ENCODE measurements around the gene SETX.

The SETX gene

DNA sequence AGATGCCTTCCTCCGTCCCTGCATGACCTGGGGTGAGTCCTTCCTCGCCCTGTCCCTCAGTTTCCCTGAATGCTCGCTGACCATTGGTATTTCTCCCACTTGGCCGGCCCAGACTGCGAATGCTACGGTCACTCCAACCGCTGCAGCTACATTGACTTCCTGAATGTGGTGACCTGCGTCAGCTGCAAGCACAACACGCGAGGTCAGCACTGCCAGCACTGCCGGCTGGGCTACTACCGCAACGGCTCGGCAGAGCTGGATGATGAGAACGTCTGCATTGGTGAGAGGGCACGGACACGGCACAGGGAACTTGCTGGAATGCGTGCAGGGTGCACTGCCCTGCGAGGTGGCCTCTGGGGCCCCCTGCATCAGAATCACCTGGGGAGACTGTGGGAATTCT is 115.8 kb downstream of the SETX start:
- DNase-seq, result no peak

DNA sequence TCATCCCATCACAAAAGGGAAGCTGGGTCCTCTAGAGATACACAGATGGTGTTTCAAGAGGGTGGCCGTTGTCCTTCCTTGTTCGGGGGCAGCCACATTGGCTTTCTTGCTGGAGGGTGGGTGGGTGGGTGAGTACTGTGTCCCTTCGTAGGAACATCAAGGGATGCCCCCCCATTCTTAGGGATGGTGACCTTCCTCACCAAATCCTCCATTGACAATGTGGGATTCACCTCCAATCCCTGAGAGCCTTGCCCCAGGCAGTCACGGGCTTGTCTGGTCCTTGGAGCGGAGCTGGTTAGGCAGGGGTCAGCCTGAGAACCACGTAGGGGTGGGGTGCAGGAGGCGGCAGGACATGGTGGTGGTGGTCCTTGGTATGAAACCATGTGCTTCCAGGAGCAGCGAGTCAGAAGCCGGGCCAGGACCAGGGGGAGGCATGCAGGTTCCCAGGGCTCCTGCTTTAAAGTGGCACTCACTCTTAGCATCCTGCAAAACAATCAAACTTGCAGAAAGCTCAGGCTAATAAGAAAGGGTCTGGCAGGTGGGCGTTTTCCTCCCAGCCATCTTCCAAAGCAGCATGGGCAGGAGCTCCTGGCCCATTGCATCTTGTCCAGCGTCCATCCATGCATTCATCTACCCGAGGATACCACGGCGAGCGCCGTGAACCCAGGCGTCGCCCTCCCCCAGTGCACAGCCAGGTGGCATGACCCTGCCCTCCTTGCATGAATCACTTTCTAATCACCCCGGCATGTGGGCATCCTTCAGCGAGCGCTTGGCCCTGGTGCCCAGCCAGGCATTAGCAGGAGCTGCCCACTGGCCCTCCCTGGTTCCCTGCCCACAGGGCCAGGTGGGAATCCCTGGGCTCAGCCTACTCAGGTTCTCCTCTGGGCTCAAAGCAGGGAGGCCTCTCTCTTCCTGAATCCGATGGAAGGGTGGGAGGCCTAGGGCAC is 116.5 kb downstream of the SETX start:
- DNase-seq, result no peak

DNA sequence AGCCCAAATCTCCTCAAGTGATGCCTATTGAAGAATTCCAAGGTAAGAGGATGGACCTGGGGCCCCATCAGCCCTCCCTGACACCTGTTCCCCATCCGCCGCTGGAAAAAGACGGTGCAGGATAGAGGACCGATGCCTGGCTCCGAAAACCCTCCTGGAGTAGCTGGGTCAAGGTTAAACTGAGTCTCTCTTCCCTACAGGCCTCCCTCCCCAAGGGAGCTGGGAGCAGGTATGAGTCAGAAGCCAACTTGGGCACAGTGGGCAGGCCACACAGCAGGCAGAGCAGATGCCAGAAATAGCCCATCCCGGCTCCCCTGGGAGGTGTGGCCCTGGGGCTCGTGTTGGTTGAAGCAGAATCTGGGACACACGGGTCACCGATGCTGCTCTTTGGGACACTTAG is 117.3 kb downstream of the SETX start:
- no peak for DNase-seq

DNA sequence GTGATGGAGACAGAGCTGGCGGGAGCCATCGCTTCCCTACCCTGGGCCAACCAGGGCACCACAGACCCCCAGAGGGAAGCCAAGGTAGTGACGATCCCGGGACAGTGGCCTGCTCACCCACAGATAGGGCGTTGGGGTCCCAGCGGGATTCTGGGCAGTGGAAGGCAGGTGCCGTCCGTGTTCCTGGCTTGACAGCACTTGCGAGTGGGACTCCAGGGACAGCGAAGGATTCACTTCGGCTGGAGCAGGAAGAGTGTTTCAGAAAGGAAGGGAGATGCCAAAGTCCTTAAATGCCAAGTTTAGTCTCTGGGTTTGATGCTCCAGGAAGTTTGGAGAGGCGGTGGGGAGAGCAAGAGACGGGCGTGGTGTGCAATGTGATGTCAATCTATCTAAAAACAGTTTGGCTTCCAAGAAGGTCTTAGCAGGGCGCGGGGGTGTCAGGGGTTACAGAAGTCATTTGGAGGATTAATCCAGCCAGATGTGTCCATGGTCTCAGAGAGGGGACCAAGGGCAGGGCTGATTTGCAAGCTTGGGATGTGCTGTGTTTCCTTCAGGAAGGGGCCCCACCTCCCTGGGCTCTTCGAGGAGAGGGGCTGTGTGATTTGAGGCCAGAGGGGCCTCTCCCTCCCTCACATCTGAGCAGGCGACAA is 118.0 kb downstream of the SETX start:
- no peak for DNase-seq

DNA sequence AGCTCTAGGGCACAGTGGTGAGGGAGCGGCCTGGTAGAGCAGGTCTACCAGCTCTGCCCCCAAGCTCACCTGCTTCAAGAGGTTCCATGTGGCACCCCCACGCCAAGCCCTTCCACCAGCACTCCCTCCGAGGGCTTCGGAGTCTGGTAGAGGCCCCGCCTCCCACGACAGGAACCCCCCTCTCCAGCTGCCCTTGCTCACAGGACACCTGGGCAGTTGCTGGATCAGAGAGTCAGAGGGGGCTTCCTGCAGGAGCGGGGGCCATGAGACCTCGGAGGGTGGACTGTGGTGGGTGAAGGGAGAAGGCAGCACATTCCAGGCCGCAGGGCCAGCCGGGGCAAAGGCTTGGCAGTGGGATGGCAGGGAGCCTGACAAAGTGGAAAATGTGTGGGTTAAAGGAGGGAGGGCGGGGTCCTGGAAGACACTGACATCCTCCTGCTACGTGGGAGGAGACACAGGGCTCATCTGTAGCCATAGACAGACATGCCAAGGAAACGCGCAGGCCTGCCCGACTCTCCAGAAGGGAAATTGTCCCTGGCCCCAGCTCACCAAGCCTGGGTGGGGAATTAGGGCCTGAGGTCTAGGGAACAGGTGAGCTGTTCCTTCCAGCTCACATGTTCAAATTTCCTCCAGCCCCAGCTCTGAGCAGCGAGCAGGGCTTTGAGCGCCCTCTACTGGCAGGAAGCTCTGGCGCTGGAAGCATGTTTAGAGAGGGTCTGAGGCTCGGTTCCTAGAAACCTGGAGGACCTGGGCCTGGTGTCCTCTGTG is 118.7 kb downstream of the SETX start:
- peak; percentile 96 for DNase-seq

DNA sequence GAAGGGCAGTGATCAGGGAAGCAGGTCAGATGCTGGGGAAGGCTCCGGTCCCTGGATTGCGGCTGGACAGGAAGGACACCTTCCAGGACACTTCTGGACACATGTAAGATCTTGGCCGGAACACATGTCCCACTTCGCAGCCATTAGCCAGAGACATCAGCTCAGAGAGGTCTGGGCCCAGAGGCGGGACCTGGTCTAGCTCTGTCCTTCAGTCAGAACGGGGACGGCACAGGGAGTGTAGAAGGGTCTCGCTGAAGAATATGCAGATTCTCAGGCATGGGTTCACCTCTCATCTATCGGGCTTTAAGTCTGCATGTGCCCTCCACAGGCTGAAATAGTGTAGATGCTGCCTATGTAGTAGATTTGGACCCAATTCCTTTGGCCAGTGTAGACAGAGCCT is 119.7 kb downstream of the SETX start:
- DNase-seq, result no peak

DNA sequence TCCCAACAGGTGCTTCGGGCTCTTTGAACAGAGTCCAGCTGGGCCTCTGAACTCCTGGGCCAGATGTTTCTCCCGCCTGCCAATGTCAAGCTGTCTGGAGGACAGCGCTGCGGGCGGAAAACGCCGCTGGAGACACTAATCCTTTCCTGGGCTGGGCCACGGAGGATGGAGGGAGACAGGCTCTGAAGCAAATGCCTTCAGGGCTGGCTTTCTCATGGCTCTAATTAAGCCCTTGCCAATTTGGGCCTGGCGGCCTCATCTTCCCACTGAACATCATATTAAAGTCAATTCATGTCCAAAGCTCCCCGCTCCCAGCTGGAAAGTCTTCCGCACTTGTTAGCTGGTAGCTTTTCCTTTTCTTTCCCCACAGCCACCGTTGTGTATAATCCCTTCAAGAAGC is 120.3 kb downstream of the SETX start:
- no peak for DNase-seq

DNA sequence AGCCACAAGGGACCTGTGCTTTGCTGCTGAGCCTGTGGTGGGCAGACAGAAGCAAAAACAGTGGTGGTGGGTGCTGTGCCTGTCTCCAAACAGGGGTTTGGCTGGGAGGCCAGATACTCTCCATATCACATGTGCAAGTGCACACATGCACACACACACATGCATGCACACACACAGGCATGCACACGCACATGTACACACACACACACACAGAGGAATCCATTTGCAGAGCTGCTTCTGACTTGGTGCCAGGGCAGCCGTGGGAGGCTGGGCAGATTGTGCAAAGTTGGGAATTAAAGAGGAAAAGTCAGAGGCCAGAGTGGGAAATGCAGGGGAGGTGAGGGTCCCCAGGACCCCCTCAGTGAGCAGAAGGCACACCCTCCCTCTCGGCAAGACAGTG is 121.6 kb downstream of the SETX start:
- no peak for DNase-seq

DNA sequence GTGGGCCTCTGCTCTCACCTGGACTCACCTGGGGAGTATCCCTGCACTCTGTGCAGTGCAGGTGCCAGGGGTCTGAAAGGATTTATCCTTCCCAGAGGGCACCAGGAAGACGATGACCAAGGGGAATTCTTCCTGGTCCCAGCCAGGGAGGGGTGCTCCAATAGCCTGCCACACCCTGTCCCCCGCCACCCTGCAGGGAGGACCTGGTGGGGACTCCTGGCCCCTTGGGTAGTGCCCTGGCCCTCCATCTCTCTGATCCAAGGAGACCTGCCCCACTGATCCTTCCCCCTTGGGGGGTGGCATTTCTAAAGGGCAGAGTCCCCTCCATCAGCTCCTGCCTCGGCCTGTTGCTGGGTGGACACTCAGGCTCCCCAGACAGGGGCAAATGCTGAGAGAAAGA is 122.3 kb downstream of the SETX start:
- DNase-seq, result no peak

DNA sequence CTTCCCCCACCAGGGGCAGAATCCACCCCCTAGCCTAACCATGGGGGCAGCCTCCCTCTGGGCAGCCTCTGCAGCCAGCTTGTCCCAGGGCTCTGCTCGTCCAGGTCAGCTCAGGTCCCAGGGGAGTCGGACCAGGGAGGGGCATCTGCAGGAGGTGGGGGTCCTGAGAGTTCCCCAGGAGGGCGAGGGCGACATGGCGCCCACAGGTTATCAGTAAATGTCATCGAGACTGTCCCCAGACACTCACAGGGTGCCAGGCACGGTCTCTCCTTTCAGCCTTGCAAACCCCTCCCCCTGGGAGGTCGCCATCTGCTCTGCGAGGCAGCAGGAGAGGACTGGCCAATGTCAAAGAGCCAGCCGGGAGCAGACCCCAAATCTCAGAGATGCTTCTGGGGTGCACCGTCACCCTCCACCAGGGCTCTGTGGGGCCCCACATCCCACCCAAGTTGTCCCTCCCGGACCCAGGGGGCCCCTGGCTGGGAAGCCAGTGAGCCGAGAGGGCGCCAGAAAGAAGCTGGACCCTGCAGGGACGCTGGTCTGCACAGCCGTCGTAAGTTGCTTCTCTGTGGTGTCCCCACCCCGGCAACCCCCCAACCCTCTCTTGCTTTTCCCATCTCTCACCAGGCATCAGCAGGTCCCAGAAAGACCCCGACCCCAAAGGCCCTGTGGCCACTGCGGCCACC is 123.6 kb downstream of the SETX start:
- DNase-seq, result no peak

DNA sequence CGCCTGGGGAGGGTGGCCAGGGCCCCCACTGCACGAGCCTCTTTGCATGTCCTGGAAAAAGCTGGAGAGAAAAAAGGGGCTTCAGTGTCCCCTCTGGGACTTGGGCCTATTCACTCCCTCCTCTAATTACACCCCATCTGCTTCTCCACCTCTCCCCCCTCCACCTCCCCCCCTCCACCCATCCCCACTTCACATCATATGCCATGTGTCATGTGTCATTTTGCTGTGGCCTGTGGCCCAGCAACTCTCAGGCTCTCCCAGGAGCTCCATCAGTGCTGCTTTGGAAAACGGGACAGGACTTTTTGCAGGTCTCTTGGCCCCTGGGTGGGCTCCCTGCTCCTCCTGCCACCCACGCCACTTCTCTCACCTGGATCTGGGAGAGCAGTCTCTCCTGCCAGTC is 124.2 kb downstream of the SETX start:
- DNase-seq, result no peak

DNA sequence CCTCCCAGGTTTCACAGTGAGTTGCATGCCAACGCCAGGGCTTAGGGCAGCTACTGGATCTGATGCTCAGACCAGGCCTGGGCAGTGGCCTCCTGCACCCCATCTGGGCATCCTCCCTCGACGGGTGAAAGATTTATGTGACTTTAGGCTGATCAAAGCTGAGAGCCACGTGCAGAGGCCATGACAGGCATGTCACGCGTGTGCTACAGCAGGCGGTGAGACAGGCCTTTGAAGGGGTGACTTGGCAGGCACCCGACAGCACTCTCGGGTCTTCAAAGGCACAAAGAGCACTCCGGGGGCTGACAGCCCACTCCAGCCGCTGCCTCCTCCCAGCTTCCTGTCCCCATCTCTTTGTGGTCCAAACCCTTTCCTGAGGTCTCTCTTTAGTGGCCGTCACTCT is 126.7 kb downstream of the SETX start:
- DNase-seq, result no peak

DNA sequence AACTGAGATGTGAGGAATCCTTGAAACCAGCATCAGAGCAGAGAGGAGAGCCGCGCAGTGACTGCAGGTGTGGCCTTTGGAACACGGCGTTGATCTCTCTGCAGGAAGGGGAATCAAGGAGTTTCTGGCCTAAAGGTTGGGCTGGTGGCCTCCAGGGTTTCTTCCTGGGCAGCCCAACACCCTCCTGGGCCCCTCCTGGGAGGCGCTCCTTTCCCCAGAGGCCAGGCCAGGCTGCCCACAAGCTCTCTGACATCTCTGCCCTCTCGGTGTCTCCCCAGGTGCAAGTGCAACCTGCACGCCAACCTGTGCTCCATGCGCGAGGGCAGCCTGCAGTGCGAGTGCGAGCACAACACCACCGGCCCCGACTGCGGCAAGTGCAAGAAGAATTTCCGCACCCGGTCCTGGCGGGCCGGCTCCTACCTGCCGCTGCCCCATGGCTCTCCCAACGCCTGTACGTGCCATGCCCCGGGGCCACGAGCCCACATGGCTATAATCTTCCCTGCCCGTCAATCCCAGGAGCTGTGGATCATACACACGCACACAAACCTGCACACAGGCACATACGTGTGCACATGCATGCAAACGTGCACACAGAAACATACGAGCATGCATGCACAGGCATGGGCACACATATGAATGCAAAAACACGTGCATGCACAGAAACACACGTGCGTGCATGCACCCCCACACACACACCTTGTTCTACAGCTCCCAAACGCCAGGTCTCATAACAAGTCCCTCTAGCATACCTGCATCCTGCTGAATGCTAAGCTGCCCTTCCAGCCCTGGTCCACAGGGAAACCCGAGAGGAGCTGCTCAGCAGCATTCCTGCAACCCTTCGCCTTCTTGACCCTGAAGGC is 128.0 kb downstream of the SETX start:
- no peak for DNase-seq

DNA sequence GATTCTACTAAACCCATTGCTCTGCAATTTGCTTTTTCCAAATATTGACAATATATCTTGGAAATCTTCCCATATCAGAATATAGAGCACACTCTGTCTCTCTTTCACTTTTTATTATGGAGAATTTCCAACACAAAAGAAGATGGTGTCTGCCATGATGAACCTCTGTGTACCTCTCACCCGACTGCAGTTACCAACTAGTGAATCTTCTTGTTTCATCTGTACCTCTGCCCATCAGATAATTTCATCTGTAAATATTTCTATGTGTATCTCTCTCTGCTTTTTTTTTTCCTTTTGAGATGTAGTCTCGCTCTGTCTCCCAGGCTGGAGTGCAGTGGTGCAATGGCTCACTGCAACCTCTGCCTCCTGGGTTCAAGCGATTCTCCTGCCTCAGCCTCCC is 130.1 kb downstream of the SETX start:
- no peak for DNase-seq

DNA sequence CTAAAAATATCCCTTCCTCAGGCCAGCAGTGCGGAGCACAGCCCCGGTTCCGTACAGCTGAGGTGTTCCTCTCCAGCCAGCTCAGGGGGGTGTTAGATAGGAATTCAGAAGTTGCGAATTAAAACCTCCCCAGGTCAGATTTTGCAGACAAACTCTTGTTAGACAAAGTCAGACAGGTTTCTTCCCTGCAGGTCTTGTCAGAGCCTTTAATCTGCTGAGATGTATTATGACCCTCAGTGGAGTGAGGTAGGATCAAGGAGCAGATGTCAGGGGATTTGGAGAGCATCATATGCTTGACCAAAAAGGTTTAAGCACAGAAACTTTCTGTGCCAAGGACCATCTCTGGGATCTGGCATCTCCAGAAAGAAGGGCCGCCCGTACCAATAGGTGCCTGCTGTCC is 132.8 kb downstream of the SETX start:
- DNase-seq, result no peak

DNA sequence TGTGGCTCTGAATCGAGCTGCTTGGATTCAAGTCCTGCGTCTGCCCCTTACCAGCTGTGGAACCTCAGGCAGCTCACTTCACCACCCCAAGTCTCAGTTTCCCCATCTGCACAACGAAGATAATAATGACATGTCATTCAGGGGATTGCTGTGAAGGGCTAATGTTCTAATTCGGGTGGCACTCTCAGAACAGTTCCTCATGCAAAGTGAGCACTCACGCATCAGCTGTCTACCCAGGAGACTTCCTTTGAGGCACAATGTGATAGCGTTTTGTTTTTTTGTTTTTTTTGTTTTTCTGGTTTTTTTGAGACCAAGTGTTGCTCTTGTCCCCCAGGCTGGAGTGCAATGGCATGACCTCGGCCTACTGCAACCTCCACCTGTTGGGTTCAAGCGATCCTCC is 136.6 kb downstream of the SETX start:
- no peak for DNase-seq

DNA sequence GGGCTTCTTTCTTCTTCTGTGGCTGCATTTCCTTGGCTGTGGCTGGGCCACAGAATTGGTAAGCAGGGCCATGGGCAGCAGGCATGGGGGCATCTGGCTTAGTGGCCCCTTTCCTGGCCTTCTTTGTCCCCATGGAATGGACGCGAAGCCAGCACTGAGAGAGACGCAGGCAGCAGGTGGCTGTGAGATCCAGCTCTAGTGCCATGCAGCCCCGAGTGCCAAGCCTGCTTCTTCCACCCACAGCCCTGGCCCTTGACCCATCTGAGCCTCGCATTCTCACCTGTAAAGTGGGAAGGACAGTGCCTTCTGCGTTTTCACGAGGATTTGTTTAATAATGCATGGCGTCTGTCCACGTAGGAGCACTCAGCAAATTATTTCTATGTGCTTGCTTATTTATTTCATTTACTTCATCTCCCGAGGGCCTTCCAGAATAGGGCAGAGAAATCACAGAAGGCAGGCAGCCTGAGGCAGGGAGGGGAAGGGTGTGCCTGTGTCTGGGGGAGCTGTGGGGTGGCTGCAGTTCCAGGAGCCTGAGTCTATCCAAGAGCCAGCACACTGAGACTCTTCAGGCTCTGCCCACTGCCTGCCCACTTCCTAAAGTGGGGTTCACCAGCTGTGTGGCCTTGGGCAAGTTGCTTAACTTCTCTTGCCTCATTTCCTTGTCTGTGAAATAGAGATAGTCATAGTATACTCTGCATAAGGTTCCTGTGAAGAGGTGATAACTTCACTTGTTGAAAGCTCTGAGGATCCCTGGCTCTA is 137.7 kb downstream of the SETX start:
- DNase-seq, result no peak

DNA sequence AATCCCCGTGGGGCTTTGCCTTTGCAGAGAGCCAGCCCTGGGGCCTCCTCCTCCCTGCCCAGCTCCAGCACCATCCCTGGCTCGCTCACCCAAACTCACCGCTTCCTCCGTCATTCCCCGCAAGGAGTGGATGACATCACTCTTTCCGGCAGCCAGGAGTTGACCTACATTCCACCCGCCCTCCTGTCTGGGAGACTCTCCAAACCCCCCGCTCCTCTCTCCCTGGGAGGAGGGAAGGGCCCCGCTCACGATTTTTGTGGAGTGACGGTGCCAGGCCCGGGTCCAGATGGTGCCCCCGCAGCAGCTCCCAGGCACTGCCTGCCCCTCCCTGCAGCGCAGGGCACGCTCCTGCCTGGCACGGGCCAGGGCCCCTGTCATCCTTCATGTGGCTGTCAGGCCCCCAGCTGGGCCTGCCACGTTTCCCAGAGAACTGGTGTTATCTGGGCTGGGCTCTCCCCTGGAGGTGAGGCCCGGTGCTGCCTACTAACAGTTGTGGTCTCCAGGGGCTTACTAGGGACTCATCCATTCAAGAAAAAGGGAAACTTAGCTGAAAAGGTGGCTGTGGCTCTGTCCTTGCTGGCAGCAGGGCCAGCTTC is 140.7 kb downstream of the SETX start:
- DNase-seq, result no peak

DNA sequence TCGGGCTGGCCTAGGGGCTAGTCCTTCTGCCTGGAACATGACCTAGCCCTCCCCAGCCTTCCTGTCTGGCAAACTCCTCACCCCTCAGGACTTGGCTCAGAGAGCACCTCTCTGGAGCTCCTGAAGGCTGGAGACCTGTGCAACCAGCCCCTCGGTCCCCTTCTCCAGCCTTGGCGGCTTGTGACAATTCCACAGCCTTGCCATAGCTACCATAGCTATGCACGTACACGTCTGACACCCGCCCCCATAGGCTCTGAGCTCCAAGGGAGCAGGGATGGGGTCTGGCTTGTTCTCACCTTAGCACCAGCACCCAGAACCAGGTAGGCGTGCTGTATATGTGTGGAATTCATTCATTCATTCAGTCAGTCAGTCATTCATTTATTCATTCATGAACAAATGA is 143.2 kb downstream of the SETX start:
- no peak for DNase-seq
